ENCODE results near the gene ACSF3. TPM values are rescaled to one million over a fixed set of nuclear protein-coding genes. Genes with fewer than 3 reads are reported as not detected.

Gene ACSF3
- total RNA-seq, 1 experiment from 2014 or later = 36.5 TPM

DNA sequence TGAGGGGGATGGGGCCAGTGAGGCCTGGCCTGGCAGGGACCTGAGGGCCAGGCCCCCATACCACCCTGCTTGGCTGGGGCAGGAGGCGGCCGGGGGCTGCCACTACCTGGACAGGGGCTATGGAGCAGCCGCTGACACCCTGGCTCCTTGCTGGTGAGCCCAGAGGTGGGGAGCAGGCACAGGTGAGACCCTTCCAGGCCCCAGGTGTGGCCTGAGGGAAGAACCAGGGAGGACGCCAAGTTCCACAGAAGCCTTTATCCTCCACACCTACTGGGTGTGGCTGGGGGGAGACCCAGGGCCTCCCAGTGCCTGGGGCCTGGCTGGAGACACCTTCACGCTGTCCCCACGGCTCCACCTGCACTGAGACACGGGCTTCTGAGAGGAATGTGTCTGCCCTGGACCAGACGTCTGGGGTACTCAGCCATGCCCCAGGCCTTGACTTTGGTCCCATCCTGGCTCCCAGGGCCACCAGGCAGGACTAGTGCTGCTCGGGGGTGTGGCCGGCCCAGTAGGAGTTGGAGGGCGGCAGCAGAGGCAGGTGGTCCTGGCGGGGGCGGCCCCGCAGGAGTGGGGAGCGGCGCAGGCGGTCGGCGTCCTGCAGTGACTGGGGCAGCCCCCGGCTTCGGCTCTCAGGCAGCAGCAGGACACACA, 102.0 kb downstream of the ACSF3 start:
- in situ Hi-C loops (cut with HindIII; ENCODE audit: low pct_unique_long_range_greater_than_20kb, low sequenced_read_pairs) = no loop called here
- DNase-seq (ENCODE audit: low read depth) = no peak

DNA sequence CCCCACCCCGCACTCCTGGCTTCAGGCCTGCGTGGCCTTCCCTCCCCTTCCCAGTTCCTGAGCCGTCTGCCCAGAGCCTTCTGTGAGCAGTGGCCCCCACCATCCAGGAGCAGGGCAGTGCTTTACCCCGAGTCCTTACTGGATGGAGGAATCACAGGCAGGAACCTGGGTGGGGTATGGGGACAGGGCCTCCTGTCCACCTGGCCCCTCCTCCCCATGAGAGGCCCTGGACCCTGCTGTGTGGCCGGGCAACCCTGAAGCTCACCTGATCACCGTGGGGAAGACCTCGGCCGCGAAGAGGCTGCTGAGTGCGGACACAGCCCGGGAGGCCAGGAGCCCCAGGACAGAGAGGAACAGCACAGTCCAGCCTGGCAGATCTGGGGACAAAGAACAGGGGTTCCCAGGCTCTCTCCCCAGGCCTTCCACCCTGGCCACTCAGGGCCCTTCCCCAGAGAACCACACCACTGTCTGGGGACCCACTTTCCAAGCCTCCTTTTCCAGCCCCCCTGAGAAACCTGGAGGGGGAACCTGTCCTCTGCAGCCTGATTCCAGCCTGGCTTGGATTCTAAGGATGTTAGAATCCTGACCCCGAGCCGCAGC, 103.5 kb downstream of the ACSF3 start:
- no peak for DNase-seq (ENCODE audit: low read depth)
- in situ Hi-C loops (cut with HindIII; ENCODE audit: low pct_unique_long_range_greater_than_20kb, low sequenced_read_pairs) = no loop called here

- in situ Hi-C loops (cut with HindIII; ENCODE audit: low pct_unique_long_range_greater_than_20kb, low sequenced_read_pairs) = no loop called here
- DNase-seq (ENCODE audit: low read depth) = no peak
Measured at GRCh38 chr16:89197633-89198416, 104.2 kb downstream of the ACSF3 start.

- DNase-seq (ENCODE audit: low read depth) = no peak
- in situ Hi-C loops (cut with HindIII; ENCODE audit: low pct_unique_long_range_greater_than_20kb, low sequenced_read_pairs) = no loop called here
Measured at GRCh38 chr16:89198417-89199240, 105.0 kb downstream of the ACSF3 start.

- in situ Hi-C loops (cut with HindIII; ENCODE audit: low pct_unique_long_range_greater_than_20kb, low sequenced_read_pairs) = no loop called here
Measured at GRCh38 chr16:89199241-89200123, 105.8 kb downstream of the ACSF3 start.

DNA sequence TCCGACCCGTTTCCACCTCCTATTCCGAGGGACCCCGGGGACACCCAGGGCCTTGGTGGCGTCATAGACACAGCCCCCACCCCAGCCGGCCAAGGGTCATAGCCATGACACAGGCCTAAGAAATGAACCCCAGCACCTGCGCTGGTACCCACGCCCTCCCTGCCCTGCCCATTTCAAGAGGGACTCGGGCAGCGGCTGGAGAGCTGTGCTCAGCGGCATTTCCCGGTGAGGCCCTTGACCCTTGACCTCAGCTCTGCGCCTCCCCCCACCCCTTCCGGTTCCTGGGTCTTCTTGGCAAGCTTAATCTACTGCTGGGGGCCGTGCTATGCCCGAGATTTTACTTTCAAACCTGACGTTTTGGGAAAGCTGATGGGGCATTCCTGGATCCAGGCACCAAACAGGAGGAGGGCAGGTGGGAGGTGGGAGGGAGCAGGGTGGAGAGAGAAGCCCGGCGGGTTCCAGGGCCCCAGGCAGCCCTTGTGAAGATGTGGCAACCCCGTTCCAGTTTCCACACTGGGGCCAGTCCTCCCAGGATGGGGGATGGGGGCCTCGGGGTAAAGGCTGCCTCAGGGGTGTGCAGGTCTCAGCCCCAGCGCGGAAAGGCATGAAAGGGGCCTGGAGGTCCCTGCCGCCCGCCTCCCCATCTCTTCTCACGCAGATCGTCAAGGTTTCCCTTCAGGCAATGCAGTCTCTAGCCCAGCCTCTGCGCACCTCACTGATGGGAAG, 106.6 kb downstream of the ACSF3 start, which contains the start of gene SLC22A31:
Gene SLC22A31 (minus strand): TSS at position 414 of the 726 bp plus-strand sequence. CDS start 36 bp downstream, at position 378.
- no peak for DNase-seq (ENCODE audit: low read depth)
- in situ Hi-C loops (cut with HindIII; ENCODE audit: low pct_unique_long_range_greater_than_20kb, low sequenced_read_pairs) = no loop called here

More at GRCh38 chr16:89199241-89200123, 105.8 kb downstream of the ACSF3 start:
- no peak for DNase-seq (ENCODE audit: low read depth)

- in situ Hi-C loops (cut with HindIII; ENCODE audit: low pct_unique_long_range_greater_than_20kb, low sequenced_read_pairs) = no loop called here
- no peak for DNase-seq (ENCODE audit: low read depth)
Measured at GRCh38 chr16:89200850-89201411, 107.3 kb downstream of the ACSF3 start.

- DNase-seq (ENCODE audit: low read depth) = no peak
- in situ Hi-C loops (cut with HindIII; ENCODE audit: low pct_unique_long_range_greater_than_20kb, low sequenced_read_pairs) = no loop called here
Measured at GRCh38 chr16:89201439-89202377, 108.1 kb downstream of the ACSF3 start.

DNA sequence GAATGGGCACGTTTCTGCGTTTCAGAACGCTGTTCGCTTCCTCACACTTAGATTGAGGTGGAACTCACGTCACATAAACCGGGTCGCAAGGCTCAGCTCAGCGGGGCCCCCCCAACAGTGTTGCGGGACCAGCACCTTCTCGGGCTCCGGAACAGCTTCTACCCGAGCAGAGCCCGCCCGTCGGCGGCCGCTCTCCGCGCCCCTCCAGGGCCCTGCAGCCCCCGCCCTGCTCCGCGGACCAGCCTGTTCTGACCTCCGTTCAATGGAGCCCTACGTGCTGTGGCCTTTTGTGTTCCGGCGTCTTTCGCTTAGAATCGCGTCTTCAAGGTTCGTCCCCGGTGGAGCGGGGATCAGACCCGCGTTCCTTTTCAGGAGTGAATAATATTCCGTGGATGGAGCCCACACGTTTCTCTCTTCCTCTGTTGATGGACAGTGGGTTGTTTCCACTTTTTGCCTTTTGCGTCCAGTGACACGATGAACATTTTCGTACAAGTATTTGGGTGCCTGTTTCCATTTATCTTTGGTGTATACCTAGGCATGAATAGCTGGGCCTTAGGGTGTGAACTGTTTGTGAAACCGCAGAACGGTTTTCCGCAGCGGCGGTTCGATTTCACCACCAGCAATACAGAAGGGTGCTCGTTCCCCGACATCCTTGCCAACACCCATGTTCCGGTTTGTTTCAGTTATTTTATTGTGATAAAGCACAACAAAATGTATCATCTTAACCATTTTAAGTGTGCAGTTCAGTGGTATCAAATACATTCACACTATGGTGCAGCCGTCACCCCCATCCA, 109.0 kb downstream of the ACSF3 start:
- in situ Hi-C loops (cut with HindIII; ENCODE audit: low pct_unique_long_range_greater_than_20kb, low sequenced_read_pairs) = no loop called here
- no peak for DNase-seq (ENCODE audit: low read depth)

Other genes starting within 250 kb of the ACSF3 start
- 20.8 and 20.9 TPM in 2 replicates for gene GALNS, start 236.9 kb upstream of the ACSF3 start, total RNA-seq (2014; rRNA removed; shearing (Covaris generic); ENCODE audit: low replicate concordance)
- gene TRAPPC2L, start 236.7 kb upstream of the ACSF3 start, total RNA-seq (2014; rRNA removed; shearing (Covaris generic); ENCODE audit: low replicate concordance) = 40.9 and 48.8 TPM in 2 replicates
- not detected in 2 replicates for gene PABPN1L, start 227.2 kb upstream of the ACSF3 start, total RNA-seq (2014; rRNA removed; shearing (Covaris generic); ENCODE audit: low replicate concordance)
- gene CBFA2T3, start 116.6 kb upstream of the ACSF3 start, total RNA-seq (2014; rRNA removed; shearing (Covaris generic); ENCODE audit: low replicate concordance) = 0.27 TPM in 1 of 2 replicates, not detected in the other
- gene CDH15, start 77.9 kb downstream of the ACSF3 start, total RNA-seq (2014; rRNA removed; shearing (Covaris generic); ENCODE audit: low replicate concordance) = 0.51 and 1.0 TPM in 2 replicates
- not detected in 2 replicates for gene SLC22A31, start 106.7 kb downstream of the ACSF3 start, total RNA-seq (2014; rRNA removed; shearing (Covaris generic); ENCODE audit: low replicate concordance)
- gene ZNF778, start 123.9 kb downstream of the ACSF3 start, total RNA-seq (2014; rRNA removed; shearing (Covaris generic); ENCODE audit: low replicate concordance) = 8.7 and 14.5 TPM in 2 replicates